ENCODE data around the gene OGA. TPM values are rescaled to one million over a fixed set of nuclear protein-coding genes. Genes with fewer than 3 reads are reported as not detected.

Gene OGA
- total and polyA plus RNA-seq, 9 of the 15 experiments (the other 6 are each of a cell fraction or from before 2014, with no cell fraction given): 13.5 to 73.5 (median 59.5) TPM

DNA sequence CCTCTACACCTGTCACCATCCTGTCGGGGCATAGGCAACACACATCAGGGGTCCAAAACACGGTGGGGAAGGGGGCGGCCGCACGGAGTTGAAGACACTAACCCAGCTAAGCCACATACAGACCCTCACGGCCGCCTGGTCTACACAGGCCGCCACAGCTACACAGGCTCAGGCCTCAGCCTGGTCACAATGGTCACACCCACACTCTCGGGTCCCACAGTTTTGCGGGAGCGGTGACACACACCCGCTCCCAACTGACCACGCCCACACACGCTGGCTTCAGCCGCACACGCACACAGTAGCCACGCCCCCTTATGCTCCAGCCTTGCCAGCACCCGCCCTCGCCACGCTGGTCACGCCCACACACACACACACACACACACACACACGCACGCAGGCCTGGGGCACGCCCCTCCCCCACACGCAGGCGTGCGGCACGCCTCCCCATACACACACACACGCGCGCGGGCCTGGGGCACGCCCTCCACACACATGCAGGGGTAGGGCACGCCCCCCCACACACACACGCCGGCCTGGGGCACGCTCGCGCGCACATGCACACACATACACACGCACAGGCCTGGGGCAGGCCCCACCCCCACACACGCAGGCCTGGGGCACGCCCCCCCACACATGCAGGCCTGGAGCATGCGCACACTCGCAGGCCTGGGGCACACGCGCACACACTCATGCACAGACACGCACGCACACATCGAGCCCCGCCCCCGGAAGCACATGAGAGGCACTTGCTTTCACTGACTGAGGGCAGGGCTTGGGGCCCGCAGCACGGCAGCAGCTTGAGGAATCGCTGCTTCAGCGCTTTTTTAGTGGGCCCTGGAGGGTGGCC lies 12.3 kb upstream of the OGA start (continued):
- TF ChIP-seq SREBF1 (IDR thresholded peaks at IDR 0.05; ENCODE audit: borderline replicate concordance, low read depth, low read length) (no peak), ZNF41 (CRISPR knock-in tag; conservative IDR thresholded peaks at IDR 0.05) (no peak), ZNF354B (CRISPR knock-in tag; IDR thresholded peaks at IDR 0.05) (no peak), NR1H2 (CRISPR knock-in tag; IDR thresholded peaks at IDR 0.05) (no peak), ZNF146 (CRISPR knock-in tag; IDR thresholded peaks at IDR 0.05; ENCODE audit: unreplicated experiment) (no peak), SP1 (CRISPR knock-in tag; IDR thresholded peaks at IDR 0.05) (peak; percentile 99), MEIS2 (IDR thresholded peaks at IDR 0.05; ENCODE audit: partially characterized antibody) (no peak), SMC3 (conservative IDR thresholded peaks at IDR 0.05; ENCODE audit: insufficient read depth, low read depth, low read length) (no peak), MIER1 (IDR thresholded peaks at IDR 0.05; ENCODE audit: low read depth) (no peak), HNRNPK (IDR thresholded peaks at IDR 0.05; ENCODE audit: low read depth, low read length, poor library complexity, severe bottlenecking) (no peak), FOXA3 (CRISPR knock-in tag; conservative IDR thresholded peaks at IDR 0.05 in 1 of 2, IDR thresholded peaks at IDR 0.05 in 1 of 2) (no peak; a peak in 1 of 4 replicates), CHD1 (IDR thresholded peaks at IDR 0.05; ENCODE audit: low read length) (no peak), EWSR1 (IDR thresholded peaks at IDR 0.05; ENCODE audit: borderline replicate concordance, low read depth, partially characterized antibody) (no peak), TARDBP (IDR thresholded peaks at IDR 0.05) (peak; percentile 85), GATAD2A (IDR thresholded peaks at IDR 0.05) (no peak), MYNN (IDR thresholded peaks at IDR 0.05) (peak; percentile 96), MYNN (CRISPR knock-in tag; IDR thresholded peaks at IDR 0.05) (no peak), ZNF707 (CRISPR knock-in tag; conservative IDR thresholded peaks at IDR 0.05) (no peak), ZKSCAN8 (CRISPR knock-in tag; IDR thresholded peaks at IDR 0.05) (no peak)
- TF ChIP-seq, protein P1, sequence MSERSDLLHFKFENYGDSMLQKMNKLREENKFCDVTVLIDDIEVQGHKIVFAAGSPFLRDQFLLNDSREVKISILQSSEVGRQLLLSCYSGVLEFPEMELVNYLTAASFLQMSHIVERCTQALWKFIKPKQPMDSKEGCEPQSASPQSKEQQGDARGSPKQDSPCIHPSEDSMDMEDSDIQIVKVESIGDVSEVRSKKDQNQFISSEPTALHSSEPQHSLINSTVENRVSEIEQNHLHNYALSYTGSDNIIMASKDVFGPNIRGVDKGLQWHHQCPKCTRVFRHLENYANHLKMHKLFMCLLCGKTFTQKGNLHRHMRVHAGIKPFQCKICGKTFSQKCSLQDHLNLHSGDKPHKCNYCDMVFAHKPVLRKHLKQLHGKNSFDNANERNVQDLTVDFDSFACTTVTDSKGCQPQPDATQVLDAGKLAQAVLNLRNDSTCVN (CRISPR knock-in tag; IDR thresholded peaks at IDR 0.05): no peak
- TF ChIP-seq, protein P2, sequence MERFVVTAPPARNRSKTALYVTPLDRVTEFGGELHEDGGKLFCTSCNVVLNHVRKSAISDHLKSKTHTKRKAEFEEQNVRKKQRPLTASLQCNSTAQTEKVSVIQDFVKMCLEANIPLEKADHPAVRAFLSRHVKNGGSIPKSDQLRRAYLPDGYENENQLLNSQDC (CRISPR knock-in tag; IDR thresholded peaks at IDR 0.05): no peak
- TF ChIP-seq, protein P3, sequence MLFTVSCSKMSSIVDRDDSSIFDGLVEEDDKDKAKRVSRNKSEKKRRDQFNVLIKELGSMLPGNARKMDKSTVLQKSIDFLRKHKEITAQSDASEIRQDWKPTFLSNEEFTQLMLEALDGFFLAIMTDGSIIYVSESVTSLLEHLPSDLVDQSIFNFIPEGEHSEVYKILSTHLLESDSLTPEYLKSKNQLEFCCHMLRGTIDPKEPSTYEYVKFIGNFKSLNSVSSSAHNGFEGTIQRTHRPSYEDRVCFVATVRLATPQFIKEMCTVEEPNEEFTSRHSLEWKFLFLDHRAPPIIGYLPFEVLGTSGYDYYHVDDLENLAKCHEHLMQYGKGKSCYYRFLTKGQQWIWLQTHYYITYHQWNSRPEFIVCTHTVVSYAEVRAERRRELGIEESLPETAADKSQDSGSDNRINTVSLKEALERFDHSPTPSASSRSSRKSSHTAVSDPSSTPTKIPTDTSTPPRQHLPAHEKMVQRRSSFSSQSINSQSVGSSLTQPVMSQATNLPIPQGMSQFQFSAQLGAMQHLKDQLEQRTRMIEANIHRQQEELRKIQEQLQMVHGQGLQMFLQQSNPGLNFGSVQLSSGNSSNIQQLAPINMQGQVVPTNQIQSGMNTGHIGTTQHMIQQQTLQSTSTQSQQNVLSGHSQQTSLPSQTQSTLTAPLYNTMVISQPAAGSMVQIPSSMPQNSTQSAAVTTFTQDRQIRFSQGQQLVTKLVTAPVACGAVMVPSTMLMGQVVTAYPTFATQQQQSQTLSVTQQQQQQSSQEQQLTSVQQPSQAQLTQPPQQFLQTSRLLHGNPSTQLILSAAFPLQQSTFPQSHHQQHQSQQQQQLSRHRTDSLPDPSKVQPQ (CRISPR knock-in tag; IDR thresholded peaks at IDR 0.05; ENCODE audit: borderline replicate concordance): no peak
- TF ChIP-seq, protein P4, sequence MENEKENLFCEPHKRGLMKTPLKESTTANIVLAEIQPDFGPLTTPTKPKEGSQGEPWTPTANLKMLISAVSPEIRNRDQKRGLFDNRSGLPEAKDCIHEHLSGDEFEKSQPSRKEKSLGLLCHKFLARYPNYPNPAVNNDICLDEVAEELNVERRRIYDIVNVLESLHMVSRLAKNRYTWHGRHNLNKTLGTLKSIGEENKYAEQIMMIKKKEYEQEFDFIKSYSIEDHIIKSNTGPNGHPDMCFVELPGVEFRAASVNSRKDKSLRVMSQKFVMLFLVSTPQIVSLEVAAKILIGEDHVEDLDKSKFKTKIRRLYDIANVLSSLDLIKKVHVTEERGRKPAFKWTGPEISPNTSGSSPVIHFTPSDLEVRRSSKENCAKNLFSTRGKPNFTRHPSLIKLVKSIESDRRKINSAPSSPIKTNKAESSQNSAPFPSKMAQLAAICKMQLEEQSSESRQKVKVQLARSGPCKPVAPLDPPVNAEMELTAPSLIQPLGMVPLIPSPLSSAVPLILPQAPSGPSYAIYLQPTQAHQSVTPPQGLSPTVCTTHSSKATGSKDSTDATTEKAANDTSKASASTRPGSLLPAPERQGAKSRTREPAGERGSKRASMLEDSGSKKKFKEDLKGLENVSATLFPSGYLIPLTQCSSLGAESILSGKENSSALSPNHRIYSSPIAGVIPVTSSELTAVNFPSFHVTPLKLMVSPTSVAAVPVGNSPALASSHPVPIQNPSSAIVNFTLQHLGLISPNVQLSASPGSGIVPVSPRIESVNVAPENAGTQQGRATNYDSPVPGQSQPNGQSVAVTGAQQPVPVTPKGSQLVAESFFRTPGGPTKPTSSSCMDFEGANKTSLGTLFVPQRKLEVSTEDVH (IDR thresholded peaks at IDR 0.05; ENCODE audit: low read depth, partially characterized antibody): no peak

Data from K562 (cell line).